Measurements from ENCODE around the gene CYREN. TPM values are rescaled to one million over a fixed set of nuclear protein-coding genes. Genes with fewer than 3 reads are reported as not detected.
A peak's percentile ranks its signal among the peaks of the same experiment; 100 is the strongest.

The CYREN gene
- total and polyA plus RNA-seq, 2 experiments from 2014 or later = 22.7 to 70.6 TPM

GRCh38 chr7:135169964-135170273 lies 588 bp downstream of the CYREN start:
- Histone ChIP-seq H3K79me2 (replicated peaks; ENCODE audit: insufficient read depth) (peaks cover 16% of the 10 kb centered on the region), H3K4me1 (ENCODE audit: insufficient read depth) (peaks cover 20% of the 10 kb centered on the region), H4K20me1 (replicated peaks; ENCODE audit: insufficient read depth) (peaks cover 4% of the 10 kb centered on the region; the same call in 1 of the 2 replicates), H3K4me3 (peak overlapping the region; percentile 80), H3K4me2 (peak overlapping the region; percentile 94), H3K27ac (ENCODE audit: low read depth) (peak overlapping the region; percentile 97), H3K36me3 (ENCODE audit: insufficient read depth) (peaks cover 5% of the 10 kb centered on the region; the same call in 1 of the 2 replicates), H3F3A (replicated peaks; ENCODE audit: low read depth) (peaks cover 7% of the 10 kb centered on the region), H3K9me2 (ENCODE audit: insufficient read depth) (no peaks in the 10 kb centered on the region), H3K27me3 (ENCODE audit: insufficient read depth) (no peaks in the 10 kb centered on the region), H2AFZ (peak overlapping the region; percentile 69)
- ATAC-seq = peak; percentile 57
- no peak for DNase-seq (ENCODE audit: low spot score)
- TF ChIP-seq, protein P1, sequence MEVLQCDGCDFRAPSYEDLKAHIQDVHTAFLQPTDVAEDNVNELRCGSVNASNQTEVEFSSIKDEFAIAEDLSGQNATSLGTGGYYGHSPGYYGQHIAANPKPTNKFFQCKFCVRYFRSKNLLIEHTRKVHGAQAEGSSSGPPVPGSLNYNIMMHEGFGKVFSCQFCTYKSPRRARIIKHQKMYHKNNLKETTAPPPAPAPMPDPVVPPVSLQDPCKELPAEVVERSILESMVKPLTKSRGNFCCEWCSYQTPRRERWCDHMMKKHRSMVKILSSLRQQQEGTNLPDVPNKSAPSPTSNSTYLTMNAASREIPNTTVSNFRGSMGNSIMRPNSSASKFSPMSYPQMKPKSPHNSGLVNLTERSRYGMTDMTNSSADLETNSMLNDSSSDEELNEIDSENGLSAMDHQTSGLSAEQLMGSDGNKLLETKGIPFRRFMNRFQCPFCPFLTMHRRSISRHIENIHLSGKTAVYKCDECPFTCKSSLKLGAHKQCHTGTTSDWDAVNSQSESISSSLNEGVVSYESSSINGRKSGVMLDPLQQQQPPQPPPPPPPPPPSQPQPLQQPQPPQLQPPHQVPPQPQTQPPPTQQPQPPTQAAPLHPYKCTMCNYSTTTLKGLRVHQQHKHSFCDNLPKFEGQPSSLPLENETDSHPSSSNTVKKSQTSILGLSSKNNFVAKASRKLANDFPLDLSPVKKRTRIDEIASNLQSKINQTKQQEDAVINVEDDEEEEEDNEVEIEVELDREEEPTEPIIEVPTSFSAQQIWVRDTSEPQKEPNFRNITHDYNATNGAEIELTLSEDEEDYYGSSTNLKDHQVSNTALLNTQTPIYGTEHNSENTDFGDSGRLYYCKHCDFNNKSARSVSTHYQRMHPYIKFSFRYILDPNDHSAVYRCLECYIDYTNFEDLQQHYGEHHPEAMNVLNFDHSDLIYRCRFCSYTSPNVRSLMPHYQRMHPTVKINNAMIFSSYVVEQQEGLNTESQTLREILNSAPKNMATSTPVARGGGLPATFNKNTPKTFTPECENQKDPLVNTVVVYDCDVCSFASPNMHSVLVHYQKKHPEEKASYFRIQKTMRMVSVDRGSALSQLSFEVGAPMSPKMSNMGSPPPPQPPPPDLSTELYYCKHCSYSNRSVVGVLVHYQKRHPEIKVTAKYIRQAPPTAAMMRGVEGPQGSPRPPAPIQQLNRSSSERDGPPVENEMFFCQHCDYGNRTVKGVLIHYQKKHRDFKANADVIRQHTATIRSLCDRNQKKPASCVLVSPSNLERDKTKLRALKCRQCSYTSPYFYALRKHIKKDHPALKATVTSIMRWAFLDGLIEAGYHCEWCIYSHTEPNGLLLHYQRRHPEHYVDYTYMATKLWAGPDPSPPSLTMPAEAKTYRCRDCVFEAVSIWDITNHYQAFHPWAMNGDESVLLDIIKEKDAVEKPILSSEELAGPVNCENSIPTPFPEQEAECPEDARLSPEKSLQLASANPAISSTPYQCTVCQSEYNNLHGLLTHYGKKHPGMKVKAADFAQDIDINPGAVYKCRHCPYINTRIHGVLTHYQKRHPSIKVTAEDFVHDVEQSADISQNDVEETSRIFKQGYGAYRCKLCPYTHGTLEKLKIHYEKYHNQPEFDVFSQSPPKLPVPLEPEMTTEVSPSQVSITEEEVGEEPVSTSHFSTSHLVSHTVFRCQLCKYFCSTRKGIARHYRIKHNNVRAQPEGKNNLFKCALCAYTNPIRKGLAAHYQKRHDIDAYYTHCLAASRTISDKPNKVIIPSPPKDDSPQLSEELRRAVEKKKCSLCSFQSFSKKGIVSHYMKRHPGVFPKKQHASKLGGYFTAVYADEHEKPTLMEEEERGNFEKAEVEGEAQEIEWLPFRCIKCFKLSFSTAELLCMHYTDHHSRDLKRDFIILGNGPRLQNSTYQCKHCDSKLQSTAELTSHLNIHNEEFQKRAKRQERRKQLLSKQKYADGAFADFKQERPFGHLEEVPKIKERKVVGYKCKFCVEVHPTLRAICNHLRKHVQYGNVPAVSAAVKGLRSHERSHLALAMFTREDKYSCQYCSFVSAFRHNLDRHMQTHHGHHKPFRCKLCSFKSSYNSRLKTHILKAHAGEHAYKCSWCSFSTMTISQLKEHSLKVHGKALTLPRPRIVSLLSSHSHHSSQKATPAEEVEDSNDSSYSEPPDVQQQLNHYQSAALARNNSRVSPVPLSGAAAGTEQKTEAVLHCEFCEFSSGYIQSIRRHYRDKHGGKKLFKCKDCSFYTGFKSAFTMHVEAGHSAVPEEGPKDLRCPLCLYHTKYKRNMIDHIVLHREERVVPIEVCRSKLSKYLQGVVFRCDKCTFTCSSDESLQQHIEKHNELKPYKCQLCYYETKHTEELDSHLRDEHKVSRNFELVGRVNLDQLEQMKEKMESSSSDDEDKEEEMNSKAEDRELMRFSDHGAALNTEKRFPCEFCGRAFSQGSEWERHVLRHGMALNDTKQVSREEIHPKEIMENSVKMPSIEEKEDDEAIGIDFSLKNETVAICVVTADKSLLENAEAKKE (CRISPR knock-in tag; IDR thresholded peaks at IDR 0.05) = no peak
- TF ChIP-seq EZH2phosphoT487 (IDR thresholded peaks at IDR 0.05; ENCODE audit: unreplicated experiment) = no peak
- no peak for TF ChIP-seq NANOG (IDR thresholded peaks at IDR 0.05; ENCODE audit: borderline replicate concordance)
- no peak for TF ChIP-seq ZNF114 (CRISPR knock-in tag; IDR thresholded peaks at IDR 0.05)
- TF ChIP-seq ETS1 (IDR thresholded peaks at IDR 0.05) = no peak
- no peak for TF ChIP-seq JUNB (IDR thresholded peaks at IDR 0.05; ENCODE audit: unreplicated experiment)
- TF ChIP-seq STAT1 (IDR thresholded peaks at IDR 0.05; ENCODE audit: unreplicated experiment) = no peak
- TF ChIP-seq, protein P2, sequence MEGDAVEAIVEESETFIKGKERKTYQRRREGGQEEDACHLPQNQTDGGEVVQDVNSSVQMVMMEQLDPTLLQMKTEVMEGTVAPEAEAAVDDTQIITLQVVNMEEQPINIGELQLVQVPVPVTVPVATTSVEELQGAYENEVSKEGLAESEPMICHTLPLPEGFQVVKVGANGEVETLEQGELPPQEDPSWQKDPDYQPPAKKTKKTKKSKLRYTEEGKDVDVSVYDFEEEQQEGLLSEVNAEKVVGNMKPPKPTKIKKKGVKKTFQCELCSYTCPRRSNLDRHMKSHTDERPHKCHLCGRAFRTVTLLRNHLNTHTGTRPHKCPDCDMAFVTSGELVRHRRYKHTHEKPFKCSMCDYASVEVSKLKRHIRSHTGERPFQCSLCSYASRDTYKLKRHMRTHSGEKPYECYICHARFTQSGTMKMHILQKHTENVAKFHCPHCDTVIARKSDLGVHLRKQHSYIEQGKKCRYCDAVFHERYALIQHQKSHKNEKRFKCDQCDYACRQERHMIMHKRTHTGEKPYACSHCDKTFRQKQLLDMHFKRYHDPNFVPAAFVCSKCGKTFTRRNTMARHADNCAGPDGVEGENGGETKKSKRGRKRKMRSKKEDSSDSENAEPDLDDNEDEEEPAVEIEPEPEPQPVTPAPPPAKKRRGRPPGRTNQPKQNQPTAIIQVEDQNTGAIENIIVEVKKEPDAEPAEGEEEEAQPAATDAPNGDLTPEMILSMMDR (conservative IDR thresholded peaks at IDR 0.05; ENCODE audit: low read depth in 2 of 2) = no peak
- no peak for TF ChIP-seq ZNF331 (CRISPR knock-in tag; IDR thresholded peaks at IDR 0.05; ENCODE audit: low read depth)
- TF ChIP-seq POLR2AphosphoS5 (IDR thresholded peaks at IDR 0.05; ENCODE audit: low read depth) = no peak
- no peak for TF ChIP-seq EZH2 (IDR thresholded peaks at IDR 0.05; ENCODE audit: low read depth, unreplicated experiment)
- TF ChIP-seq REST (IDR thresholded peaks at IDR 0.05; ENCODE audit: unreplicated experiment) = no peak
- no peak for TF ChIP-seq CREB1 (CRISPR knock-in tag; IDR thresholded peaks at IDR 0.05; ENCODE audit: low read depth)
- Mint-ChIP-seq H3K4me3 (peak overlapping the region; percentile 92), H3K4me1 (peaks cover 34% of the 10 kb centered on the region), H3K36me3 (ENCODE audit: low read depth) (peaks cover 50% of the 10 kb centered on the region), H3K9me3 (no peaks in the 10 kb centered on the region; the same call in none of the 3 replicates), H3K27ac (peak overlapping the region; percentile 95), H3K27me3 (ENCODE audit: insufficient read depth, low read depth, poor library complexity) (peaks cover 25% of the 10 kb centered on the region)
